Skeletal muscle tissue (tissue), 4 donors: ENCODE measurements around the gene TLE4. TPM values are rescaled to one million over a fixed set of nuclear protein-coding genes. Genes with fewer than 3 reads are reported as not detected.

ENCODE experiments used
- H3K27ac ChIP-seq: one replicate; pipeline ENCODE4 v1.7.0; 2013; ENCODE audit warnings: mild to moderate bottlenecking, low read depth, low read length, inconsistent platforms
- H3K27me3 ChIP-seq, 3 donors: one replicate each; pipeline ENCODE4 v1.7.0; 2013; ENCODE audit warnings: low read length in 3 of 3; ENCODE audit not compliant: control insufficient read depth in 3 of 3, insufficient read depth in 3 of 3
- H3K36me3 ChIP-seq, 3 donors: one replicate each; pipeline ENCODE4 v1.7.0; 2013; ENCODE audit warnings: low read length in 3 of 3; ENCODE audit not compliant: control insufficient read depth in 3 of 3, insufficient read depth in 3 of 3
- H3K4me1 ChIP-seq, 3 donors: one replicate each; pipeline ENCODE4 v1.7.0; 2013; ENCODE audit warnings: low read length in 3 of 3, mild to moderate bottlenecking in 3 of 3; ENCODE audit not compliant: control insufficient read depth in 3 of 3, insufficient read depth in 3 of 3
- H3K4me3 ChIP-seq, 3 donors: one replicate each; pipeline ENCODE4 v1.7.0; 2013; ENCODE audit warnings: low read length in 3 of 3
- H3K9ac ChIP-seq, 3 donors: one replicate each; pipeline ENCODE4 v1.7.0; 2013; ENCODE audit warnings: low read length in 3 of 3, mild to moderate bottlenecking in 3 of 3, moderate library complexity in 2 of 3, low read depth in 1 of 3
- H3K9me3 ChIP-seq, 3 donors: one replicate each; pipeline ENCODE4 v1.7.0; 2013; ENCODE audit warnings: low read length in 3 of 3; ENCODE audit not compliant: control insufficient read depth in 3 of 3
- total RNA-seq: library from RNA; depleted of rRNA; stranded (reverse); fragments of >200 nt; gene quantifications from one replicate; pipeline ENCODE4 v1.2.3, GENCODE V29; 2014
- donor health status: Osteomylitis.

The TLE4 gene
- total RNA-seq, 1 donor from 2014 or later: 14.6 TPM

GRCh38 chr9:79572032-79572607 lies 355 bp downstream of the TLE4 start:
- peak overlapping the region; percentile 98 for H3K27ac ChIP-seq
- peak overlapping the region; percentile 79 to 91 (median 82) for H3K4me3 ChIP-seq
- H3K36me3 ChIP-seq: no peaks in the 10 kb centered on the region
- H3K27me3 ChIP-seq: no peaks in the 10 kb centered on the region
- no peaks in the 10 kb centered on the region for H3K9me3 ChIP-seq
- peak overlapping the region; percentile 84 to 97 (median 94) for H3K9ac ChIP-seq
- peaks cover 12 to 22% (median 22%) of the 10 kb centered on the region in 3 donors for H3K4me1 ChIP-seq

- Histone ChIP-seq H3K4me1 (peaks cover 13 to 27% (median 22%) of the 10 kb centered on the region in 3 donors), H3K27ac (peak overlapping the region; percentile 98), H3K36me3 (no peaks in the 10 kb centered on the region), H3K9ac (peak overlapping the region; percentile 84 to 86 (median 84)), H3K4me3 (peak overlapping the region; percentile 79 to 87 (median 82)), H3K27me3 (no peaks in the 10 kb centered on the region), H3K9me3 (no peaks in the 10 kb centered on the region)
Observed at GRCh38 chr9:79572608-79573411, 1.0 kb downstream of the TLE4 start.

DNA sequence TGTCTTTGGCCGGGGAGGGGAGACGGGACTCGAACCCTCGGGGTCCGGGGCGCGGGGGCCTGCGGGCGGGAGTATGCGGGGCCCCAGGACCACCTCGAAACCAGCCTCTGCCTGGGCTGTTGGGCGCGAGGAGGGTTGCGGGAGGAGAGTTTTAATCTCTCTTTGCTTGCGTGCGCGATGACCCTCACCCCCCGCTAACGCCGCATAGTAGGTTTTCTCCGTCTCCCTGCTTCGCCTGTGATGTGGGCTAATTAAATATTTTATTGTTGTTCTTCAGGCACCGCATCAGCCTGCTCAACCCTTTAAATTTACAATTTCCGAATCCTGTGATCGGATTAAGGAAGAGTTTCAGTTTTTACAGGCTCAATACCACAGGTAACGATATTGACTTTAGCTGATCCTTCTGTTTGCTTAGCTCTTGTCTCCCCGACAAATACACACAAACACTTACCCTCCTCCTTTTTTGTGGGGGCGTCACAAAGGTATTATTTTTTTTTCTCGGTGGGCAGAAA lies 1.7 kb downstream of the TLE4 start:
- Histone ChIP-seq H3K4me3 (peak overlapping the region; percentile 79 to 87 (median 82)), H3K9ac (peak overlapping the region; percentile 84 to 86 (median 84)), H3K36me3 (no peaks in the 10 kb centered on the region), H3K27ac (peak overlapping the region; percentile 98), H3K4me1 (peaks cover 17 to 32% (median 24%) of the 10 kb centered on the region in 3 donors), H3K27me3 (no peaks in the 10 kb centered on the region), H3K9me3 (no peaks in the 10 kb centered on the region)

- Histone ChIP-seq H3K27ac (peak overlapping the region; percentile 98), H3K4me3 (peak overlapping the region; percentile 79 to 87 (median 82)), H3K9me3 (no peaks in the 10 kb centered on the region), H3K9ac (peak overlapping the region; percentile 84 to 86 (median 84)), H3K36me3 (no peaks in the 10 kb centered on the region), H3K27me3 (no peaks in the 10 kb centered on the region), H3K4me1 (peaks cover 18 to 37% (median 24%) of the 10 kb centered on the region in 3 donors)
Observed at GRCh38 chr9:79574136-79574535, 2.4 kb downstream of the TLE4 start.

DNA sequence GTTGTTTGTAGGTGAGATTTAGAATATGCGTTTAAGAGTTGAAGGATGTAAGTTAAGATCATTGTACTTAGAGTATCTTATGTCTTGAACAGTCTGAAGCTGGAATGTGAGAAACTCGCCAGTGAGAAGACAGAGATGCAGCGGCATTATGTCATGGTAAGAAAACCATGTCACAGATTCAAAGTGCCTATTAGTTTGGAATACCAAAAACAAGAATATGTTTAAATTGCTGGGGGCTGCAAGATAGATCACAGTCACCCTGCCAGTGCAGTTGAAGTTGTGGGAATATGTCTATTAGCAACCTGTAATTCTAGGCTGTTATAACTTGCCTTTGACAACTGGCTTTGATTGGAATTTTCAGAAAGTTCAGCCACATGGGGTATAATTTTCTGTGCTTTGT lies 3.0 kb downstream of the TLE4 start:
- Histone ChIP-seq H3K9ac (peak overlapping the region; percentile 84 to 86 (median 84)), H3K4me3 (peak overlapping the region; percentile 14 to 87 (median 82)), H3K9me3 (no peaks in the 10 kb centered on the region), H3K27ac (no peak overlapping the region), H3K27me3 (no peaks in the 10 kb centered on the region), H3K36me3 (no peaks in the 10 kb centered on the region), H3K4me1 (peaks cover 20 to 39% (median 24%) of the 10 kb centered on the region in 3 donors)

DNA sequence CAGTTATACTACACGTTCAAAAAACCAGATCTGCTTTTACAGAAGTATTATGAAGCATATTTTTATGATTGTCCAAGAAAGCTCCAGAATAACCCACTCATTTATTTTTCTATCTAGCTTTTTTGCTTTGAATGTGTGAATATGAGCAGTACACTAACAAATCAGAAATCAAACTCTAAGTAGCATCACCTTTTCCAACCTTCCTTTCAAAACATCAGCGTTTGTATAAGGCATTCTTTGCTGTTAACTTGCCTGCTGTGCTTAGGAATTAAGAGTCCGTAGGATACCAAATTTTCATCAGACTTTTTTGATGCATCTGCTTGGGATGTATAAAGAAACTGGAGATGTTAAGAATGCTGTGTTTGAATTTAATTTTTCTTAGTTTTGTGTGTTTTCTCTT lies 3.8 kb downstream of the TLE4 start:
- H3K27ac ChIP-seq: no peak overlapping the region
- peak overlapping the region in 1 of 3 donors; percentile 40 for H3K9ac ChIP-seq
- H3K36me3 ChIP-seq: no peaks in the 10 kb centered on the region
- peak overlapping the region in 1 of 3 donors; percentile 14 for H3K4me3 ChIP-seq
- no peaks in the 10 kb centered on the region for H3K27me3 ChIP-seq
- peaks cover 12 to 34% (median 21%) of the 10 kb centered on the region in 3 donors for H3K4me1 ChIP-seq
- no peaks in the 10 kb centered on the region for H3K9me3 ChIP-seq

GRCh38 chr9:79577969-79578723 lies 6.4 kb downstream of the TLE4 start:
- Histone ChIP-seq H3K9ac (no peak overlapping the region), H3K4me3 (peak overlapping the region in 1 of 3 donors; percentile 12), H3K36me3 (no peaks in the 10 kb centered on the region), H3K9me3 (no peaks in the 10 kb centered on the region), H3K4me1 (peaks cover 25 to 49% (median 30%) of the 10 kb centered on the region in 3 donors), H3K27ac (peak overlapping the region; percentile 5), H3K27me3 (no peaks in the 10 kb centered on the region)

GRCh38 chr9:79578891-79579290 lies 7.1 kb downstream of the TLE4 start:
- no peaks in the 10 kb centered on the region for H3K9me3 ChIP-seq
- H3K27me3 ChIP-seq: no peaks in the 10 kb centered on the region
- H3K27ac ChIP-seq: peak overlapping the region; percentile 26
- no peak overlapping the region for H3K9ac ChIP-seq
- no peaks in the 10 kb centered on the region for H3K36me3 ChIP-seq
- H3K4me3 ChIP-seq: no peak overlapping the region
- peaks cover 31 to 51% (median 34%) of the 10 kb centered on the region in 3 donors for H3K4me1 ChIP-seq

DNA sequence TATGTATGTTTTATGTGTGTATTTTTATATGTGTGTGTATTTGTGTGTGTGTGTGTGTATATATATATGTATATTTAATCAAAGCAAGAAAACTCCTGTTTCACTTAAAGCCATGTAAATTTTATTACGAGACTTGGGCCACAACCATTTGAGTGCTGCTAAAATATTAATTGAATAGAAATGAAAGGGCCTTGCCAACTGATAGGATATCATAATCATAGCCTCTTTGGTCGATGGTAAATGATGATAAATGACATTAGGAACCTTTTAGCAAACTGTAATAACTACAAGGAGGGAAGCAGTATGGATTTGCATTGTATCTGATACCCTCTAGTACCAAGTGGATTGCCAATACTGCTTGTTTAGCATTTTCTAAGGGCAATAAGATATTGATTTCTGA lies 7.9 kb downstream of the TLE4 start:
- Histone ChIP-seq H3K27me3 (no peaks in the 10 kb centered on the region), H3K27ac (no peak overlapping the region), H3K4me3 (no peak overlapping the region), H3K9me3 (no peaks in the 10 kb centered on the region), H3K36me3 (no peaks in the 10 kb centered on the region), H3K9ac (no peak overlapping the region), H3K4me1 (peaks cover 36 to 53% (median 36%) of the 10 kb centered on the region in 3 donors)
